NT2/D1 (cell line): ENCODE data around the gene SOCS3.

Experiments
- SUZ12 ChIP-seq: IDR thresholded peaks from 2 replicates; pipeline ENCODE4 v1.6.1; 2011; ENCODE audit not compliant: insufficient read length, insufficient read depth; ENCODE audit errors: extremely low read depth
- ZNF274 ChIP-seq: IDR thresholded peaks from 2 replicates; pipeline ENCODE4 v1.6.1; 2011; ENCODE audit warnings: mild to moderate bottlenecking, low read depth, low read length

- TF ChIP-seq ZNF274 (no peak), SUZ12 (no peak)
Observed at GRCh38 chr17:78379131-78379491, 19.2 kb upstream of the SOCS3 start.
